Measurements from ENCODE around the gene TPST1. TPM values are rescaled to one million over a fixed set of nuclear protein-coding genes. Genes with fewer than 3 reads are reported as not detected.

Gene TPST1
- total and polyA plus RNA-seq, 2 of the 8 experiments (the other 6 are each of a cell fraction or from before 2014, with no cell fraction given): 8.2 to 18.4 TPM

- TF ChIP-seq CHD7 (IDR thresholded peaks at IDR 0.05; ENCODE audit: insufficient replicate concordance, low read length): no peak
Measured at GRCh38 chr7:66357087-66357486, 152.0 kb downstream of the TPST1 start (continued).

All from H1 (cell line).